Liver (tissue), 9 donors: Measurements from ENCODE around the gene SRGN. TPM values are rescaled to one million over a fixed set of nuclear protein-coding genes. Genes with fewer than 3 reads are reported as not detected.
A peak's percentile ranks its signal among the peaks of the same experiment; 100 is the strongest.

Experiments
- DNase-seq: peaks from one replicate; pipeline ENCODE4 v3.0.0-alpha.2; 2017; ENCODE audit warnings: low spot score
- H3K27ac ChIP-seq, 2 donors: one replicate each; pipeline ENCODE4 v1.7.0; 2013; ENCODE audit warnings: inconsistent platforms in 2 of 2, low read length in 2 of 2, control low read depth in 1 of 2, low read depth in 1 of 2, mild to moderate bottlenecking in 1 of 2
- H3K27me3 ChIP-seq, 4 donors: one replicate each; pipeline versions ENCODE4 v1.6.1 to v1.7.0; 2013; ENCODE audit warnings: low read length in 3 of 4, inconsistent platforms in 1 of 4, mild to moderate bottlenecking in 1 of 4, moderate library complexity in 1 of 4; ENCODE audit not compliant: control insufficient read depth in 4 of 4, insufficient read depth in 4 of 4
- H3K36me3 ChIP-seq, 4 donors: one replicate each; pipeline versions ENCODE4 v1.6.1 to v1.7.0; 2013; ENCODE audit warnings: low read length in 3 of 4, mild to moderate bottlenecking in 3 of 4, low read depth in 1 of 4, moderate library complexity in 1 of 4; ENCODE audit not compliant: control insufficient read depth in 4 of 4, insufficient read depth in 3 of 4
- H3K4me1 ChIP-seq, 4 donors: one replicate each; pipeline versions ENCODE4 v1.6.1 to v1.7.0; 2013; ENCODE audit warnings: low read length in 3 of 4, mild to moderate bottlenecking in 3 of 4, moderate library complexity in 1 of 4; ENCODE audit not compliant: control insufficient read depth in 4 of 4, insufficient read depth in 4 of 4
- H3K4me3 ChIP-seq, 3 donors: one replicate each; pipeline versions ENCODE4 v1.6.1 to v1.7.0; 2013; ENCODE audit warnings: low read length in 3 of 3, control low read depth in 1 of 3, low read depth in 1 of 3, mild to moderate bottlenecking in 1 of 3
- H3K9ac ChIP-seq, 2 donors: one replicate each; pipeline ENCODE4 v1.7.0; 2013; ENCODE audit warnings: low read length in 2 of 2, mild to moderate bottlenecking in 2 of 2, moderate library complexity in 2 of 2, control low read depth in 1 of 2, low read depth in 1 of 2
- H3K9me3 ChIP-seq, 4 donors: one replicate each; pipeline versions ENCODE4 v1.6.1 to v1.7.0; 2013; ENCODE audit warnings: low read length in 3 of 4; ENCODE audit not compliant: control insufficient read depth in 4 of 4
- CTCF ChIP-seq: fragments of 150-350 bp; IDR thresholded peaks from 2 replicates; pipeline ENCODE4 v1.5.1; 2017; ENCODE audit warnings: improper control_type of control experiment, low read depth, low read length; ENCODE audit not compliant: missing input control
- EGR1 ChIP-seq, 2 donors: IDR thresholded peaks; 2 replicates each; pipeline ENCODE4 v1.6.1; 2016 to 2018; ENCODE audit warnings: antibody characterized with exemption in 2 of 2, low read depth in 2 of 2
- FOXA1 ChIP-seq: IDR thresholded peaks from 2 replicates; pipeline ENCODE4 v1.6.1; 2016; ENCODE audit warnings: antibody characterized with exemption
- FOXA2 ChIP-seq: IDR thresholded peaks from 2 replicates; pipeline ENCODE4 v1.6.1; 2016; ENCODE audit warnings: antibody characterized with exemption
- GABPA ChIP-seq, 2 donors: IDR thresholded peaks in 1 of 2; conservative IDR thresholded peaks in 1 of 2; 2 replicates each; pipeline ENCODE4 v1.6.1; 2016; ENCODE audit warnings: antibody characterized with exemption in 2 of 2, mild to moderate bottlenecking in 1 of 2, moderate library complexity in 1 of 2
- HNF4A ChIP-seq, 2 donors: conservative IDR thresholded peaks; 2 replicates each; pipeline ENCODE4 v1.6.1; 2016; ENCODE audit warnings: antibody characterized with exemption in 2 of 2, mild to moderate bottlenecking in 2 of 2
- HNF4G ChIP-seq: IDR thresholded peaks from 2 replicates; pipeline ENCODE4 v1.6.1; 2016; ENCODE audit warnings: antibody characterized with exemption
- JUND ChIP-seq, 2 donors: IDR thresholded peaks; 2 replicates each; pipeline ENCODE4 v1.6.1; 2016; ENCODE audit warnings: antibody characterized with exemption in 2 of 2
- MAX ChIP-seq: IDR thresholded peaks from 2 replicates; pipeline ENCODE4 v1.6.1; 2016; ENCODE audit warnings: antibody characterized with exemption
- NR2F2 ChIP-seq: IDR thresholded peaks from 2 replicates; pipeline ENCODE4 v1.6.1; 2016; ENCODE audit warnings: antibody characterized with exemption
- REST ChIP-seq: IDR thresholded peaks from 2 replicates; pipeline ENCODE4 v1.6.1; 2016; ENCODE audit warnings: antibody characterized with exemption, mild to moderate bottlenecking
- RXRA ChIP-seq, 2 donors: IDR thresholded peaks; 2 replicates each; pipeline ENCODE4 v1.6.1; 2017 to 2018; ENCODE audit warnings: antibody characterized with exemption in 2 of 2, mild to moderate bottlenecking in 1 of 2
- SP1 ChIP-seq: IDR thresholded peaks from 2 replicates; pipeline ENCODE4 v1.6.1; 2018; ENCODE audit warnings: antibody characterized with exemption, mild to moderate bottlenecking
- TAF1 ChIP-seq: conservative IDR thresholded peaks from 2 replicates; pipeline ENCODE4 v1.6.1; 2016; ENCODE audit warnings: antibody characterized with exemption, mild to moderate bottlenecking
- YY1 ChIP-seq: IDR thresholded peaks from 2 replicates; pipeline ENCODE4 v1.6.1; 2016; ENCODE audit warnings: antibody characterized with exemption, mild to moderate bottlenecking
- WGBS: extraction: QIAGEN DNeasy Blood & Tissue Kit; methylation state at CpG from one replicate; pipeline ENCODE4 v1.1.7; 2013; 5-methylcytosine and 5-hydroxymethylcytosine counted together
- polyA plus RNA-seq, 2 donors: library from polyadenylated mRNA; stranded (reverse) in 1 of 2; unstranded in 1 of 2; fragments of 200-250 nt in 1 of 2; fragments of >200 nt in 1 of 2; fragmentation: Nextera tagmentation in 1 of 2; extraction: Ambion mirVana in 1 of 2; gene quantifications; one replicate each; pipeline versions ENCODE4 v1.2.1 to v1.2.3, GENCODE V29; 2013 to 2015
- total RNA-seq, 2 donors: library from RNA; depleted of rRNA; stranded (reverse); fragments of >200 nt; gene quantifications; one replicate each; pipeline ENCODE4 v1.2.3, GENCODE V29; 2014
- TF ChIP-seq, protein P1 (sequence below): IDR thresholded peaks from 2 replicates; pipeline ENCODE4 v1.6.1; 2016; ENCODE audit warnings: antibody characterized with exemption
- TF ChIP-seq, protein P2 (sequence below): IDR thresholded peaks from 2 replicates; pipeline ENCODE4 v1.6.1; 2016; ENCODE audit warnings: antibody characterized with exemption
- donor health status: healthy.
- donor health status: healthy.
- donor health status: healthy.
- donor health status: healthy.
- donor health status: healthy.

SRGN gene
- total and polyA plus RNA-seq, 4 donors, result 19.5 to 305 (median 41.3) TPM

DNA sequence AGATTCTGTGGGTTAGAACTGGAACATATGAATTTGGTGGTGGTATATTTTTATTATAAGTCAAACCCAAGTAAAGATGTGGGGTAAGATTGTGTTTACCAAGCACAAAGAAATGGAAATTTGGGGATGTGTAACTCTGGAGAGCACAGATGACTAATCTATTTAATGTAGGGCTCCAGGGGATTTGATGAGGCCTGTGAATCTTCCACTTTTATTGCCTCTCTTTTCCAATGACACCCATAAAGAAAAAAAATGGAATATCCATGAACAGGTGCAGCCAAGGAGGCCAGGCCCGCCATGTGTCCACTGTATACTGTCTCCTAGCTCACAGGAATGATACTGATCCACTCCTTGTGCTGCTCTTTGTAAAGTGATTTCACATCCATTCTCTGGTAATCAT lies 2.8 kb downstream of the SRGN start (continued):
- no peak for TF ChIP-seq RXRA (IDR thresholded peaks at IDR 0.05)
- TF ChIP-seq, protein P1, sequence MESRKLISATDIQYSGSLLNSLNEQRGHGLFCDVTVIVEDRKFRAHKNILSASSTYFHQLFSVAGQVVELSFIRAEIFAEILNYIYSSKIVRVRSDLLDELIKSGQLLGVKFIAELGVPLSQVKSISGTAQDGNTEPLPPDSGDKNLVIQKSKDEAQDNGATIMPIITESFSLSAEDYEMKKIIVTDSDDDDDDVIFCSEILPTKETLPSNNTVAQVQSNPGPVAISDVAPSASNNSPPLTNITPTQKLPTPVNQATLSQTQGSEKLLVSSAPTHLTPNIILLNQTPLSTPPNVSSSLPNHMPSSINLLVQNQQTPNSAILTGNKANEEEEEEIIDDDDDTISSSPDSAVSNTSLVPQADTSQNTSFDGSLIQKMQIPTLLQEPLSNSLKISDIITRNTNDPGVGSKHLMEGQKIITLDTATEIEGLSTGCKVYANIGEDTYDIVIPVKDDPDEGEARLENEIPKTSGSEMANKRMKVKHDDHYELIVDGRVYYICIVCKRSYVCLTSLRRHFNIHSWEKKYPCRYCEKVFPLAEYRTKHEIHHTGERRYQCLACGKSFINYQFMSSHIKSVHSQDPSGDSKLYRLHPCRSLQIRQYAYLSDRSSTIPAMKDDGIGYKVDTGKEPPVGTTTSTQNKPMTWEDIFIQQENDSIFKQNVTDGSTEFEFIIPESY, result no peak
- no peak for TF ChIP-seq TAF1
- TF ChIP-seq NR2F2, result no peak
- no peak for TF ChIP-seq FOXA1
- no peak for TF ChIP-seq JUND (IDR thresholded peaks at IDR 0.05)
- TF ChIP-seq SP1, result no peak

DNA sequence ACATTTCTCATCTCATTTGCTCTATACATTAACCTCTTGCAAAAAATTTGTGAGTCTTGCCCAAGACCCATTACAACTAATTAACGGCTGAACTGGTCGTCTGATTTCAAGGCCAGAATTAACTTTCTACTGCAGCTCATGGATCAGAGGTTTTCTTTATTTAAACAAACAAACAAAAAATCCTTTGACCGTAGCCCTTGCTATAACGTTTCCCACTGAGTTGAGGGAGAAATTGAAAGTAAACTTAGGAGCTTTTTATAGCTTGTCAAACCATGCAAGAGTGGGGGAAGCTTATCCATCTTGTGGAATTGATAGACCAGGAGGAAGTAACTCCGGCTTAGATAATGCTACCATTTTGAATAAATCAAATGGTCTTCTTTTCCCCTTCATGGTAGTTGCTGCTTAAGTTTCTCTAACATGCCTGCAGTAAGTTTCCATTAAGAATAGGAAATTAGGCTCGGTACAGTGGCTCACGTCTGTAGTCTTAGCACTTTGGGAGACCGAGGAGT lies 3.3 kb downstream of the SRGN start:
- Histone ChIP-seq H3K27ac (peak overlapping the region in 1 of 2 donors; percentile 23), H3K9me3 (no peaks in the 10 kb centered on the region), H3K4me1 (no peaks in the 10 kb centered on the region), H3K36me3 (no peaks in the 10 kb centered on the region), H3K9ac (no peak overlapping the region), H3K4me3 (no peak overlapping the region), H3K27me3 (no peaks in the 10 kb centered on the region)
- WGBS, result 49% methylated on average over 8 of the region's 8 CpGs
- TF ChIP-seq GABPA (IDR thresholded peaks at IDR 0.05 in 1 of 2, conservative IDR thresholded peaks at IDR 0.05 in 1 of 2), result no peak
- no peak for TF ChIP-seq YY1
- TF ChIP-seq HNF4G, result no peak
- no peak for TF ChIP-seq CTCF
- no peak for TF ChIP-seq FOXA1
- TF ChIP-seq MAX, result no peak
- no peak for TF ChIP-seq HNF4A (conservative IDR thresholded peaks at IDR 0.05)
- TF ChIP-seq TAF1, result no peak
- TF ChIP-seq RXRA (IDR thresholded peaks at IDR 0.05), result no peak
- no peak for TF ChIP-seq NR2F2
- DNase-seq, result no peak

- Histone ChIP-seq H3K4me3 (no peak overlapping the region), H3K27ac (peak overlapping the region in 1 of 2 donors; percentile 13)
- 45% methylated on average over 17 of the region's 17 CpGs for WGBS
- no peak for TF ChIP-seq REST
- no peak for TF ChIP-seq HNF4G
- TF ChIP-seq NR2F2, result peak; percentile 38
- peak; percentile 57 for TF ChIP-seq YY1
- peak; percentile 71 for TF ChIP-seq CTCF
- no peak for TF ChIP-seq RXRA (IDR thresholded peaks at IDR 0.05)
- TF ChIP-seq MAX, result no peak
- TF ChIP-seq FOXA2, result no peak
- TF ChIP-seq, protein P2, sequence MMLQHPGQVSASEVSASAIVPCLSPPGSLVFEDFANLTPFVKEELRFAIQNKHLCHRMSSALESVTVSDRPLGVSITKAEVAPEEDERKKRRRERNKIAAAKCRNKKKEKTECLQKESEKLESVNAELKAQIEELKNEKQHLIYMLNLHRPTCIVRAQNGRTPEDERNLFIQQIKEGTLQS, result no peak
- TF ChIP-seq GABPA (IDR thresholded peaks at IDR 0.05 in 1 of 2, conservative IDR thresholded peaks at IDR 0.05 in 1 of 2), result no peak
- TF ChIP-seq FOXA1, result no peak
- TF ChIP-seq EGR1 (IDR thresholded peaks at IDR 0.05; ENCODE audit: low read depth in 2 of 2), result no peak
- TF ChIP-seq HNF4A (conservative IDR thresholded peaks at IDR 0.05), result peak in 1 of 2 donors; percentile 20
These were observed 5.3 kb downstream of the SRGN start for GRCh38 chr10:69092959-69093850.

More at GRCh38 chr10:69092959-69093850, 5.3 kb downstream of the SRGN start:
- peak; percentile 75 for DNase-seq
- H3K9ac ChIP-seq, result peak overlapping the region in 1 of 2 donors; percentile 29
- no peaks in the 10 kb centered on the region for H3K36me3 ChIP-seq
- H3K9me3 ChIP-seq, result no peaks in the 10 kb centered on the region
- H3K4me1 ChIP-seq, result no peaks in the 10 kb centered on the region
- no peaks in the 10 kb centered on the region for H3K27me3 ChIP-seq
